ENCODE measurements around the gene KCNQ4. TPM values are rescaled to one million over a fixed set of nuclear protein-coding genes. Genes with fewer than 3 reads are reported as not detected.

Gene KCNQ4
- total RNA-seq, 1 experiment from 2014 or later, result 0.81 TPM

- Histone ChIP-seq H3K4me3 (no peak overlapping the region), H3K4me1 (replicated peaks; ENCODE audit: insufficient read depth) (no peaks in the 10 kb centered on the region), H3F3A (ENCODE audit: insufficient read depth, low read depth) (no peaks in the 10 kb centered on the region), H4K20me1 (ENCODE audit: insufficient read depth) (no peaks in the 10 kb centered on the region), H2AFZ (no peak overlapping the region), H3K27me3 (ENCODE audit: insufficient read depth, low read depth) (no peaks in the 10 kb centered on the region), H3K27ac (no peak overlapping the region), H3K4me2 (no peak overlapping the region), H3K9me2 (ENCODE audit: insufficient read depth) (no peaks in the 10 kb centered on the region), H3K79me2 (ENCODE audit: low read depth) (no peaks in the 10 kb centered on the region), H3K36me3 (ENCODE audit: low read depth) (no peaks in the 10 kb centered on the region), H3K9me3 (ENCODE audit: insufficient read depth, low read depth) (no peaks in the 10 kb centered on the region)
- ChIA-PET CTCF (no interaction called here), POLR2A (ENCODE audit: unreplicated experiment) (no interaction called here)
- no peak for DNase-seq
- intact Hi-C loops (cut with micrococcal nuclease; ENCODE audit: unreplicated experiment), result no loop called here
- TF ChIP-seq CTCF (conservative IDR thresholded peaks at IDR 0.05) (no peak), EZH2 (IDR thresholded peaks at IDR 0.05; ENCODE audit: low read depth) (no peak)
- BruUV-seq (replicated peaks), result no TSS peak
Measured at GRCh38 chr1:40819101-40819500, 35.5 kb downstream of the KCNQ4 start.

GRCh38 chr1:40820251-40820797 lies 36.7 kb downstream of the KCNQ4 start:
- CTCF ChIA-PET, result no interaction called here
- no peaks in the 10 kb centered on the region for H3F3A ChIP-seq (ENCODE audit: insufficient read depth, low read depth)

GRCh38 chr1:40820911-40821693 lies 37.5 kb downstream of the KCNQ4 start:
- H4K20me1 ChIP-seq (ENCODE audit: insufficient read depth), result no peaks in the 10 kb centered on the region
- no peak overlapping the region for H3K27ac ChIP-seq
- no peaks in the 10 kb centered on the region for H3K79me2 ChIP-seq (ENCODE audit: low read depth)
- H3K9me3 ChIP-seq (ENCODE audit: insufficient read depth, low read depth), result no peaks in the 10 kb centered on the region
- no peak for DNase-seq
- no peaks in the 10 kb centered on the region for H3K27me3 ChIP-seq (ENCODE audit: insufficient read depth, low read depth)
- CTCF ChIA-PET, result interaction anchor here (0.7 kb wide), 1 partner anchor 16 kb away, joined by 4 read pairs; no protein-coding TSS in a partner anchor
- H3F3A ChIP-seq (ENCODE audit: insufficient read depth, low read depth), result no peaks in the 10 kb centered on the region
- intact Hi-C loops (cut with micrococcal nuclease; ENCODE audit: unreplicated experiment), result no loop called here
- TF ChIP-seq EZH2 (IDR thresholded peaks at IDR 0.05; ENCODE audit: low read depth) (no peak), CTCF (conservative IDR thresholded peaks at IDR 0.05) (no peak)
- POLR2A ChIA-PET (ENCODE audit: unreplicated experiment), result no interaction called here
- H3K4me3 ChIP-seq, result no peak overlapping the region
- BruUV-seq (replicated peaks), result no TSS peak
- H2AFZ ChIP-seq, result no peak overlapping the region
- no peaks in the 10 kb centered on the region for H3K36me3 ChIP-seq (ENCODE audit: low read depth)
- H3K9me2 ChIP-seq (ENCODE audit: insufficient read depth), result no peaks in the 10 kb centered on the region
- no peak overlapping the region for H3K4me2 ChIP-seq
- H3K4me1 ChIP-seq (replicated peaks; ENCODE audit: insufficient read depth), result no peaks in the 10 kb centered on the region

More at GRCh38 chr1:40820251-40820797, 36.7 kb downstream of the KCNQ4 start:
- Histone ChIP-seq H3K27ac (no peak overlapping the region), H3K9me3 (ENCODE audit: insufficient read depth, low read depth) (no peaks in the 10 kb centered on the region), H4K20me1 (ENCODE audit: insufficient read depth) (no peaks in the 10 kb centered on the region), H3K4me1 (replicated peaks; ENCODE audit: insufficient read depth) (no peaks in the 10 kb centered on the region), H3K4me3 (no peak overlapping the region), H2AFZ (no peak overlapping the region), H3K27me3 (ENCODE audit: insufficient read depth, low read depth) (no peaks in the 10 kb centered on the region), H3K9me2 (ENCODE audit: insufficient read depth) (no peaks in the 10 kb centered on the region), H3K79me2 (ENCODE audit: low read depth) (no peaks in the 10 kb centered on the region), H3K36me3 (ENCODE audit: low read depth) (no peaks in the 10 kb centered on the region), H3K4me2 (no peak overlapping the region)
- POLR2A ChIA-PET (ENCODE audit: unreplicated experiment), result no interaction called here
- TF ChIP-seq EZH2 (IDR thresholded peaks at IDR 0.05; ENCODE audit: low read depth) (no peak), CTCF (conservative IDR thresholded peaks at IDR 0.05) (no peak)
- no TSS peak for BruUV-seq (replicated peaks)
- DNase-seq, result no peak
- intact Hi-C loops (cut with micrococcal nuclease; ENCODE audit: unreplicated experiment), result no loop called here

Data from PC-9 (cell line).